Suppressor macrophage treated with lipopolysaccharide for 1 hour (primary cell): ENCODE results near the gene RFC3.

Experiments
- DNase-seq, 3 donors: peaks; one replicate each; pipeline ENCODE4 v3.0.0-alpha.2; 2020 to 2022

The RFC3 gene

GRCh38 chr13:33815011-33815550, 2.9 kb upstream of the RFC3 start:
- DNase-seq: no peak

GRCh38 chr13:33816912-33817311, 1.0 kb upstream of the RFC3 start:
- DNase-seq: no peak

- DNase-seq: no peak
Measured at GRCh38 chr13:33817513-33817900, 442 bp upstream of the RFC3 start.

- DNase-seq: no peak
Measured at GRCh38 chr13:33825083-33825482, 7.1 kb downstream of the RFC3 start.

GRCh38 chr13:33827139-33827538, 9.2 kb downstream of the RFC3 start:
- DNase-seq: no peak

GRCh38 chr13:33828431-33829129, 10.6 kb downstream of the RFC3 start:
- peak; percentile 4 to 25 (median 6) for DNase-seq

GRCh38 chr13:33832872-33833271, 14.9 kb downstream of the RFC3 start:
- no peak for DNase-seq

GRCh38 chr13:33838647-33839046, 20.7 kb downstream of the RFC3 start:
- no peak for DNase-seq

- DNase-seq: no peak
Measured at GRCh38 chr13:33840402-33840801, 22.5 kb downstream of the RFC3 start.

GRCh38 chr13:33842207-33842606, 24.3 kb downstream of the RFC3 start:
- DNase-seq: no peak

GRCh38 chr13:33842986-33843385, 25.0 kb downstream of the RFC3 start:
- no peak for DNase-seq

- peak in 1 of 3 donors; percentile 18 for DNase-seq
Measured at GRCh38 chr13:33845572-33846302, 27.8 kb downstream of the RFC3 start.

GRCh38 chr13:33846303-33847062, 28.5 kb downstream of the RFC3 start:
- DNase-seq: no peak

- no peak for DNase-seq
Measured at GRCh38 chr13:33849211-33849610, 31.3 kb downstream of the RFC3 start.

GRCh38 chr13:33855371-33855895, 37.5 kb downstream of the RFC3 start:
- DNase-seq: no peak

GRCh38 chr13:33859691-33860303, 41.8 kb downstream of the RFC3 start:
- no peak for DNase-seq

GRCh38 chr13:33860526-33860925, 42.6 kb downstream of the RFC3 start:
- no peak for DNase-seq

- no peak for DNase-seq
Measured at GRCh38 chr13:33862016-33862415, 44.1 kb downstream of the RFC3 start.

- DNase-seq: no peak
Measured at GRCh38 chr13:33863188-33863789, 45.3 kb downstream of the RFC3 start.

- no peak for DNase-seq
Measured at GRCh38 chr13:33865945-33866344, 48.0 kb downstream of the RFC3 start.

- DNase-seq: no peak
Measured at GRCh38 chr13:33867472-33867871, 49.5 kb downstream of the RFC3 start.

- peak; percentile 4 to 29 (median 7) for DNase-seq
Measured at GRCh38 chr13:33868343-33868994, 50.5 kb downstream of the RFC3 start.
